HG02885 (cell line): Measurements from ENCODE around the gene RER1.

Experiments
- ATAC-seq: cut with Tn5 transposase; IDR thresholded peaks from one replicate; pipeline ENCODE4 v1.9.1; 2021; ENCODE audit warnings: mild to moderate bottlenecking; ENCODE audit not compliant: unreplicated experiment, poor library complexity

Gene RER1

GRCh38 chr1:2418791-2419320 lies 27.2 kb downstream of the RER1 start:
- ATAC-seq = no peak

GRCh38 chr1:2419416-2419815 lies 27.8 kb downstream of the RER1 start:
- ATAC-seq = no peak

GRCh38 chr1:2422523-2422922 lies 30.9 kb downstream of the RER1 start:
- ATAC-seq = no peak

- no peak for ATAC-seq
Measured at GRCh38 chr1:2425892-2426291, 34.3 kb downstream of the RER1 start.

GRCh38 chr1:2426540-2426939 lies 34.9 kb downstream of the RER1 start:
- no peak for ATAC-seq

GRCh38 chr1:2427051-2427450 lies 35.4 kb downstream of the RER1 start:
- no peak for ATAC-seq

GRCh38 chr1:2427976-2428375 lies 36.3 kb downstream of the RER1 start:
- no peak for ATAC-seq

- no peak for ATAC-seq
Measured at GRCh38 chr1:2428490-2428889, 36.8 kb downstream of the RER1 start.

- no peak for ATAC-seq
Measured at GRCh38 chr1:2429780-2430591, 38.3 kb downstream of the RER1 start.

- no peak for ATAC-seq
Measured at GRCh38 chr1:2430592-2430973, 38.9 kb downstream of the RER1 start.

GRCh38 chr1:2431103-2431502 lies 39.5 kb downstream of the RER1 start:
- no peak for ATAC-seq

- no peak for ATAC-seq
Measured at GRCh38 chr1:2431518-2431917, 39.9 kb downstream of the RER1 start.

- no peak for ATAC-seq
Measured at GRCh38 chr1:2432441-2432844, 40.8 kb downstream of the RER1 start.

GRCh38 chr1:2433196-2433595 lies 41.6 kb downstream of the RER1 start:
- ATAC-seq = no peak

- ATAC-seq = no peak
Measured at GRCh38 chr1:2433936-2434655, 42.5 kb downstream of the RER1 start.

- no peak for ATAC-seq
Measured at GRCh38 chr1:2435091-2435490, 43.5 kb downstream of the RER1 start.

GRCh38 chr1:2435746-2436355 lies 44.2 kb downstream of the RER1 start:
- ATAC-seq = no peak

GRCh38 chr1:2436876-2437275 lies 45.2 kb downstream of the RER1 start:
- ATAC-seq = no peak

- ATAC-seq = no peak
Measured at GRCh38 chr1:2437617-2438016, 46.0 kb downstream of the RER1 start.

GRCh38 chr1:2438038-2438437 lies 46.4 kb downstream of the RER1 start:
- ATAC-seq = no peak

- no peak for ATAC-seq
Measured at GRCh38 chr1:2438641-2439040, 47.0 kb downstream of the RER1 start.
